Neural cell (in vitro differentiated cells): Measurements from ENCODE around the gene HIVEP3. TPM values are rescaled to one million over a fixed set of nuclear protein-coding genes. Genes with fewer than 3 reads are reported as not detected.

ENCODE experiments used
- H2AFZ ChIP-seq: fragments of 200-600, 300-800 bp; sonication (generic), shearing (Covaris generic); 2 replicates; pipeline ENCODE4 v1.6.0; 2014; ENCODE audit warnings: low read depth, mild to moderate bottlenecking, antibody characterized with exemption, low read length, moderate library complexity
- H3F3A ChIP-seq: fragments of 200-600 bp; shearing (Covaris generic); 2 replicates; pipeline ENCODE4 v1.6.1; 2016; ENCODE audit warnings: mild to moderate bottlenecking, moderate library complexity, mixed read lengths, antibody characterized with exemption, low read length; ENCODE audit not compliant: insufficient read depth, poor library complexity, severe bottlenecking
- H3K27ac ChIP-seq: fragments of 200-600, 300-800 bp; sonication (generic), shearing (Covaris generic); 2 replicates; pipeline ENCODE4 v1.5.1; 2014; ENCODE audit warnings: mild to moderate bottlenecking, low read length, moderate library complexity
- H3K27me3 ChIP-seq: fragments of 300-800, 200-600 bp; sonication (generic), shearing (Covaris generic); 2 replicates; pipeline ENCODE4 v1.6.0; 2014; ENCODE audit warnings: mild to moderate bottlenecking, low read depth, low read length, moderate library complexity; ENCODE audit not compliant: insufficient read depth
- H3K36me3 ChIP-seq: fragments of 300-800, 200-600 bp; sonication (generic), shearing (Covaris generic); 2 replicates; pipeline ENCODE4 v1.5.1; 2014; ENCODE audit warnings: mild to moderate bottlenecking, antibody characterized with exemption, low read length, moderate library complexity; ENCODE audit not compliant: insufficient read depth
- H3K4me2 ChIP-seq: fragments of 300-800, 200-600 bp; sonication (generic), shearing (Covaris generic); 2 replicates; pipeline ENCODE4 v1.6.0; 2014; ENCODE audit warnings: mild to moderate bottlenecking, low read length
- H3K4me3 ChIP-seq: fragments of 300-800, 200-600 bp; sonication (generic), shearing (Covaris generic); 2 replicates; pipeline ENCODE4 v1.5.1; 2014; ENCODE audit warnings: mild to moderate bottlenecking, low read length, moderate library complexity
- H3K79me2 ChIP-seq: fragments of 200-600 bp; shearing (Covaris generic); replicated peaks from 2 replicates; pipeline ENCODE4 v1.6.0; 2014; ENCODE audit warnings: mild to moderate bottlenecking, low read length, moderate library complexity; ENCODE audit not compliant: insufficient read depth
- H3K9ac ChIP-seq: fragments of 300-800, 200-600 bp; sonication (generic), shearing (Covaris generic); 2 replicates; pipeline ENCODE4 v1.6.1; 2016; ENCODE audit warnings: mild to moderate bottlenecking, low read length, mixed read lengths
- H3K9me2 ChIP-seq: fragments of 200-600 bp; shearing (Covaris generic); 2 replicates; pipeline ENCODE4 v1.6.1; 2016; ENCODE audit warnings: mild to moderate bottlenecking, low read length, mixed read lengths; ENCODE audit not compliant: insufficient read depth
- H3K9me3 ChIP-seq: fragments of 200-600, 300-800 bp; sonication (generic), shearing (Covaris generic); 2 replicates; pipeline ENCODE4 v1.6.1; 2016; ENCODE audit warnings: mild to moderate bottlenecking, mixed run types, low read length, moderate library complexity, mixed read lengths
- H4K20me1 ChIP-seq: fragments of 200-600 bp; shearing (Covaris generic); 2 replicates; pipeline ENCODE4 v1.6.1; 2016; ENCODE audit warnings: mild to moderate bottlenecking, mixed run types; ENCODE audit not compliant: insufficient read depth
- EP300 ChIP-seq: fragments of 450-650 bp; conservative IDR thresholded peaks from 2 replicates; pipeline ENCODE4 v1.6.1; 2014; ENCODE audit warnings: antibody characterized with exemption, mild to moderate bottlenecking, moderate library complexity; ENCODE audit not compliant: poor library complexity, severe bottlenecking
- EZH2 ChIP-seq: fragments of 200-600, 300-800 bp; shearing (Covaris generic), sonication (generic); IDR thresholded peaks from 2 replicates; pipeline ENCODE4 v1.6.1; 2014; ENCODE audit warnings: antibody characterized with exemption, low read length, borderline replicate concordance, mild to moderate bottlenecking; ENCODE audit not compliant: insufficient read depth, poor library complexity, severe bottlenecking
- MXI1 ChIP-seq: fragments of 450-650 bp; conservative IDR thresholded peaks from 2 replicates; pipeline ENCODE4 v1.6.1; 2014; ENCODE audit warnings: antibody characterized with exemption, mild to moderate bottlenecking; ENCODE audit not compliant: poor library complexity, severe bottlenecking
- POLR2AphosphoS5 ChIP-seq: IDR thresholded peaks from 2 replicates; pipeline ENCODE4 v1.6.1; 2012
- RAD21 ChIP-seq: fragments of 450-650 bp; conservative IDR thresholded peaks from 2 replicates; pipeline ENCODE4 v1.6.1; 2014; ENCODE audit warnings: antibody characterized with exemption, mild to moderate bottlenecking, moderate library complexity
- SMC3 ChIP-seq: fragments of 450-650 bp; conservative IDR thresholded peaks from 2 replicates; pipeline ENCODE4 v1.6.1; 2014; ENCODE audit warnings: antibody characterized with exemption, mild to moderate bottlenecking, moderate library complexity; ENCODE audit not compliant: poor library complexity
- TAF1 ChIP-seq: IDR thresholded peaks from 2 replicates; pipeline ENCODE4 v1.6.1; 2012; ENCODE audit warnings: low read depth
- polyA plus RNA-seq: library from polyadenylated mRNA; depleted of rRNA; stranded (reverse); fragments of >200 nt; gene quantifications from 2 replicates; pipeline ENCODE4 v1.2.3, GENCODE V29; 2014
- TF ChIP-seq, protein P1 (sequence below): IDR thresholded peaks from 2 replicates; pipeline ENCODE4 v1.6.1; 2012; ENCODE audit warnings: borderline replicate concordance

The HIVEP3 gene
- polyA plus RNA-seq, 1 donor from 2014 or later: 2.6 TPM

DNA sequence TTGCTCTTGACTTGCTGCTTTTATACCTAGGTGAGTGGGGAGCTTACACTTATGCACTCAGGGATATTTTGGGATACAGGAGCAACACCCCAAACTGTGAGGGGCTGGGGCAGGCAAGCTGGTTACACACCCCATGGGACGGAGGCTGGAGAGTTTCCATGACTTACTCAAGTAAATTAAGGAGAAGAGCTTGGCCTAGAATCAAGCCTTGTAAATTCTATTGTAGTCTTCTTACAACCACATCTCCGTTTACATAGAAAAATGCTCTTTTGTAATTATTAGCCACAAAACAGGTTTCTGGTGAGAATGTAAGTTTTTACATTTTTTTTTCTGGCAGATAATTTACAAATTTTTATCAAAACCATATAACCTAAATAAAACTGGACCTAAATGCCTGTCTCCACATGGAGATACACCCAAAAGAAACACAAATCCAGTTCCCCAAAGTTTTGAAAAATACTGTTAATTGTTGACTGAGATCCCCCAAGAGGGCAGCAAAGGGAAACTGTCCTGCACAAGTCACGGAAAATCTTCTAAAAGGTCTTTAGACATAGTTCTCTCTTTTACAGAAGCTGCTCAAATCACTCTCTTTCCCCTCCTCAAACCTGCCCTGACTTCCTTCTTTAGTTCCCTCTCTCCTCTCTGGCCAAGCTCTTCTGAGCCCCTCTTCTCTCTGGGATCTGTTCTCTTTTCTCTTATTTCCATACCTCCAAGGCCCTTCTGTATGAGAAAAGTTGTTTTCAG is 134.0 kb downstream of the HIVEP3 start:
- Histone ChIP-seq H3K4me2 (no peak overlapping the region), H3K9me2 (no peaks in the 10 kb centered on the region), H3K9ac (no peak overlapping the region), H4K20me1 (no peaks in the 10 kb centered on the region), H3K9me3 (no peaks in the 10 kb centered on the region), H3K27me3 (no peaks in the 10 kb centered on the region), H3K4me3 (no peak overlapping the region), H3F3A (no peaks in the 10 kb centered on the region), H3K27ac (no peak overlapping the region), H3K36me3 (no peaks in the 10 kb centered on the region), H3K79me2 (no peaks in the 10 kb centered on the region), H2AFZ (no peak overlapping the region)
- no peak for TF ChIP-seq MXI1
- TF ChIP-seq TAF1: no peak
- TF ChIP-seq EP300: no peak
- TF ChIP-seq EZH2: no peak
- no peak for TF ChIP-seq SMC3
- TF ChIP-seq RAD21: no peak
- no peak for TF ChIP-seq POLR2AphosphoS5
- TF ChIP-seq, protein P1, sequence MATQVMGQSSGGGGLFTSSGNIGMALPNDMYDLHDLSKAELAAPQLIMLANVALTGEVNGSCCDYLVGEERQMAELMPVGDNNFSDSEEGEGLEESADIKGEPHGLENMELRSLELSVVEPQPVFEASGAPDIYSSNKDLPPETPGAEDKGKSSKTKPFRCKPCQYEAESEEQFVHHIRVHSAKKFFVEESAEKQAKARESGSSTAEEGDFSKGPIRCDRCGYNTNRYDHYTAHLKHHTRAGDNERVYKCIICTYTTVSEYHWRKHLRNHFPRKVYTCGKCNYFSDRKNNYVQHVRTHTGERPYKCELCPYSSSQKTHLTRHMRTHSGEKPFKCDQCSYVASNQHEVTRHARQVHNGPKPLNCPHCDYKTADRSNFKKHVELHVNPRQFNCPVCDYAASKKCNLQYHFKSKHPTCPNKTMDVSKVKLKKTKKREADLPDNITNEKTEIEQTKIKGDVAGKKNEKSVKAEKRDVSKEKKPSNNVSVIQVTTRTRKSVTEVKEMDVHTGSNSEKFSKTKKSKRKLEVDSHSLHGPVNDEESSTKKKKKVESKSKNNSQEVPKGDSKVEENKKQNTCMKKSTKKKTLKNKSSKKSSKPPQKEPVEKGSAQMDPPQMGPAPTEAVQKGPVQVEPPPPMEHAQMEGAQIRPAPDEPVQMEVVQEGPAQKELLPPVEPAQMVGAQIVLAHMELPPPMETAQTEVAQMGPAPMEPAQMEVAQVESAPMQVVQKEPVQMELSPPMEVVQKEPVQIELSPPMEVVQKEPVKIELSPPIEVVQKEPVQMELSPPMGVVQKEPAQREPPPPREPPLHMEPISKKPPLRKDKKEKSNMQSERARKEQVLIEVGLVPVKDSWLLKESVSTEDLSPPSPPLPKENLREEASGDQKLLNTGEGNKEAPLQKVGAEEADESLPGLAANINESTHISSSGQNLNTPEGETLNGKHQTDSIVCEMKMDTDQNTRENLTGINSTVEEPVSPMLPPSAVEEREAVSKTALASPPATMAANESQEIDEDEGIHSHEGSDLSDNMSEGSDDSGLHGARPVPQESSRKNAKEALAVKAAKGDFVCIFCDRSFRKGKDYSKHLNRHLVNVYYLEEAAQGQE: no peak

DNA sequence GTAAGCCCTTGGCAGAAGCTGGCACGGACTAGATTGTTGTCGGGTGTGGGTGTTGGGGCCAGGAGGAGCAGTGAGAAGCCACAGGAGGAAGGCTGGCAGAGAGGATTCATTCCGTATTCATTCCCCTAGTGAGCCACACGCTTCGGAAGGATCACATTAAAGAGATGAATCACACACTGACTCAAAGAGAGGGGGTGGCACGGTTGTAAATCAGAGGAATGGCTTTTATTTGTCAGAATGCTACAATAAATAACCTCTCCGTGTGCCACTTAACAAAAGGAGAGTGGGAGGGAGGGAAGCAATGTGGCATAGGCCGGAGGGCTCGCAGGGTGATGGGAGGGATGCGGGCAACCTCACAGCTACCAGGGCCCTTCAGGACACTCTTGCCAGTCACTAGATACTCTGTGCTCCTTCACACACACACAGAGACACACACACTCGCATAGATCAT is 135.5 kb downstream of the HIVEP3 start:
- no peak overlapping the region for H3K9ac ChIP-seq

More for the DNA sequence above, 135.5 kb downstream of the HIVEP3 start:
- Histone ChIP-seq H3K9me2 (no peaks in the 10 kb centered on the region), H2AFZ (no peak overlapping the region), H3K36me3 (no peaks in the 10 kb centered on the region), H3K27ac (no peak overlapping the region), H3K79me2 (no peaks in the 10 kb centered on the region), H3F3A (no peaks in the 10 kb centered on the region), H4K20me1 (no peaks in the 10 kb centered on the region), H3K4me2 (no peak overlapping the region), H3K4me3 (no peak overlapping the region), H3K27me3 (no peaks in the 10 kb centered on the region), H3K9me3 (no peaks in the 10 kb centered on the region)
- no peak for TF ChIP-seq RAD21
- no peak for TF ChIP-seq POLR2AphosphoS5
- TF ChIP-seq, protein P1: no peak
- no peak for TF ChIP-seq EP300
- no peak for TF ChIP-seq SMC3
- no peak for TF ChIP-seq TAF1
- no peak for TF ChIP-seq EZH2
